Measurements from ENCODE around the gene BHLHE23.

Gene BHLHE23

DNA sequence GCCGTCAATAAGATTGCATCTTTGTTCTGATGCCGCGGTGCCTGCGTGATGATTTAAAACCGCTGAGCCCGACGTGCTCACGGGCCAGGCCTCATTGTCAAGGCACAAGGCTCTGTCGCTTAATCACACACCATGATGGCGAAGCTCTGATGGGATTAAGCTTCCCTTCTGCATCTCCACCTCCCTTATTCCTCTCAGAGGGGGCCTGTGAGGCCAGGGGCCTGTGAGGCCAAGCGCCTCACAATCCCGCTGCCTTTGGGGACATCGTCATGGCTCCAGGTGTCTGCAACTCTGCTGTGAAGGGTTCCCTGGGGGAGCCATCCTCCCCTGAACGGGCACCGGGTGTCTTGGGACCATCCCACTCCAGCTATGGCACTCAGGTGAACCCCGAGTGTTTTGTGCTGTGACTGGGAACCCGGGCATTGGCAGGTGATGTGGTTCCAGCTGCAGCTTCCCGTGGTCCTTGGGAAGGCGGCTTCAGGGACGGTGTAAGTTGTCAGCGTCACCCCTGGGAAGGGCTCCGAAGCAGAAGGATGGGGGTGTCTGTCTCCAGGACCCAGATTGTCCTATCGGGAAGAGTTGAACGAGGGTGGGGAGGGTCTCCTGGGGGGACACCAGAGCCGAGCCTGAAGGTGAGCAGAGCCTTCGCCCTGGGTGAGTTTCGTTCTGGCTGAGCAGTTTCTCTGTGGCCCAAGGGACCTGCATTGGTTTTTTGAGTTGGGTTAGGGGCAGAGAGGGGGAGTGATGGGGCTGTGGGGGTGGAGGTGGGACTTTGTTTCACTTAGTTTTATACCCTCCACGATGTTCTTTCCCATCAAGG is 18.0 kb upstream of the BHLHE23 start:
- no peak for TF ChIP-seq GATA2 (IDR thresholded peaks at IDR 0.05; ENCODE audit: low read depth, low read length)
- no peak for TF ChIP-seq GATA3 (IDR thresholded peaks at IDR 0.05; ENCODE audit: low read depth, low read length)

DNA sequence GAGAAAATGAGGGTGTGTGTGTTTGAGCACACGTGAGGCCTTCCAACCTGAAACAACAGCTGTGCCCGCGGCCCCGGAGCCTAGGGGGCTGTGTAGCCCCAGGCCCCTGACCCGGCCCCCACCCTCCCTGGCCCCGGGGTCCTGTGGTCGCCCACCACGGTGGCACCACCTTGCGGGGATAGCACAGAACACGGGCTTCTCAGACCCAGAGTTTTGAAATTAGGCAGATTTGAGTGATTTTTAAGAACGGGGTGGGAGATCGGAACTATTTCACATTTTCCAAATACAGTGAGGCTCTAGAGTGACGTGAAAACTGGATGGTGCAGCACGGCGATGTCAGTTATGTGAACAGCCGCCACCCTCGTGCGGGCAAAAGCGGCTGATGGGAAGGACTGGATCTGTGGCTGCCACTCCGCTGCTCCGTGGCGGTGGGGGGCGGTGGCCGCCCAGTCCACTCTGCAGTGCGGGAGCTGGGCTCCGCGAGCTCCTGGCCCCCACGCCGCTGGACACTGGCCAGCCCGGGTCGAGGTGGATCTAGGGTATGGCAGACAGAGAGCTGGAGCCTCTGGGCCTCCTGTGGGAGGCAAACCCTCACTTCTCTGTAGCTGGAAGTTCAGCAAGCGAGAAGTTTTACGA is 17.3 kb upstream of the BHLHE23 start:
- TF ChIP-seq GATA2 (IDR thresholded peaks at IDR 0.05; ENCODE audit: low read depth, low read length) (no peak), GATA3 (IDR thresholded peaks at IDR 0.05; ENCODE audit: low read depth, low read length) (no peak)

DNA sequence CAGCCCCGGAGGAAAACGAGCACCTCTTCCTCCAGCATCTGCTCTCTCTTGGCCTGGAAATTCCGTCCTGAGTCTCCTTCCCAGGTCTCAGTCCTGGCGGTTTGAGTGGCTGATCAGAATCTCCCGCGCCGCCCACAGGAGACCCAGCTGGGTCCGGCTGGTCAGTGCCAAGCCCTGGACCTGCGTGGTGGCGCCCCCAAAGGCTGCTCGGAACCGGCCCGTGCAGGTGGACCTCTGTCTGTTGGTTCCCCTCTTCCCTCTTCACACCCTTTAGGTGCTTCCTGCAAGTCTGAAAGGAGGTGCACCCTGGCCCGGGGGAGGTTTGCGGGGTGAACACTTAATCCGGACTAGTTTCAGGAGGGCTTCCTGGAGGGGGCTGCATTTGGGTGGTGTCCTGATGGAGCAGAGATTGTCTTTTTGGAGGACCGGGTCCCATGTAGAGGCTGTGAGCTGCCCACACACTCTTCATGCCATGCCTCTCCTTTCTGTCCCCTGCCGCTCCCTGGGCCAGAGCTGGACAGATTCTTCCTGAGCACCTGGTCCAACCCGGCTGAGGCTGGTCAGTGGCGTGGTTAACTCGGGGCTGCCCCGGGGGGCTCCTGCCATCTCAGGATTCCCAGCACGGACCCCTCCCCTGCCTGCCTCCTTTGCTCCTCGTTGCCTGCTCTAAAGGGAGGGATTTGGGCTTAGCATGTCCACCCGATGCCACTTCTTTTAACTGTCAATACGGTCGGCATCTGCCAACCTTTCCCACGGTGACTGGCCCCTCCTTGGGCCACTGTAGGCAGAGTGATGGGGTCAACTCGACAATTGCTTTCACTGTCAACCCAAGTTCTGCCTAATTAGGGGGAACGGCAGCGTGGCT is 16.5 kb upstream of the BHLHE23 start:
- TF ChIP-seq GATA2 (IDR thresholded peaks at IDR 0.05; ENCODE audit: low read depth, low read length) = no peak
- TF ChIP-seq GATA3 (IDR thresholded peaks at IDR 0.05; ENCODE audit: low read depth, low read length) = no peak

DNA sequence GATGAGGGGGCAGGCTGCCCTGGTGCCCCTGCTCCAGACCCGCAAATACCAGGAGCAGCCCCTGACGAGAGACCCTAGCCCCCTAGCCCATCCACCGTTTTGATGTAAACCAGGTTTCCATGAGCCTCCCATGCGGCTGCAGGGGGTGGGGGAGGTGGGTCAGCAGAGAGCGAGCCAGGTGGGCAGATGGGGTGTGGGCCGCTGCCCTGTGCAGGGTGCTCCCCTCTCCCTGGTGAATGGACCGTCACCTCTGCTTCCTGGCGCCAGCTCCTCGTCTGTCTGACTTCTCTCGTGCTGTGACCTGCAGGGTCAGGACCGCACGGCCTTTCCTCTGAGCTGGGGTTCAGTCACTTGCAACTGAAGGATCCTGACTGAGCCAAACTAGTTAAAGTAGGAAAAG is 15.7 kb upstream of the BHLHE23 start:
- TF ChIP-seq GATA2 (IDR thresholded peaks at IDR 0.05; ENCODE audit: low read depth, low read length) (no peak), GATA3 (IDR thresholded peaks at IDR 0.05; ENCODE audit: low read depth, low read length) (no peak)

DNA sequence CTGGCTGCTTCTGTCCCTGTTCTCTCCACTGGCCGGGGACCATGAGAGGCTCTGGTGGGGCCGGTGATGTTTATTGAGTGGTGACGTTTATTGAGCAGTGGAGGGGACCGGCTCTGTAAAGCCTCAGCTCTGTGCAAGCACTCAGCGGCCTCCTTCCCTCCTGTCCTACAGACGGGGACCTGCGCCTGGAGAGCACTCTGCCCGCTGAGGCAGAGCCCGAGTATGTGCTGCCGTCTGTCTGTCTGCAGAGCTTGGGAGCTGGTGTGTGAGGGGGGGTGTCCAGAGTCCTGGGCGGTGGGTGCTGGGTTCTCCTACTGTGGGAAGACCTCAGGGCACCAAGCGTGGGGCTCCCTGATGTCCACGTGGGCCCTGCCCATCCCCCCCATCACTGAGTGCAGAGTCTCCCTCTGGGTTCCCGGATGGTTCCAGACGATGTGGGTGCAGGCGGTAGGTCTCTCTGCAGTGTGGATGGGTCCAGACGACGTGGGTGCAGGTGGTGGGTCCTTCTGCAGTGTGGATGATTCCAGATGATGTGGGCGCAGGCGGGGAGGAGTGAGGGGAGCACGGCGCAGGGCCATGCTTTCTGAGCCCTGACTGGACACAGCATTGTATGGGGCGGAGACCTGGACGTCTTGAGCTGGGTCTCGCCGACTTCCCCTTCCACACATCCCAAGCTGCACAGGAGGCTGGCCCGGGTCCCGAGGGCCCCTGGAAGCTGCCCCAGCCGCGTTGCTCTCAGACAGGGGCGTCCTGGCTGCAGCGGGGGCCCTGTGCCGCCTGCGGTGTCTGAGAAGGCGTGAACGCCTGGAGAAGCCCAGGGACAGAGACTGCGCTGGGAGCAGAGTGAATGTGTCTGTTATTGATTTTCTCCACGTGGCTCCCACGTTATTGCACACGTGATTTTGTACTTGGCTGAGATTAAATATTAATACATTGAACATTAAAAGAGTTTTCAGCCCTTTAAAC is 14.9 kb upstream of the BHLHE23 start:
- no peak for TF ChIP-seq GATA3 (IDR thresholded peaks at IDR 0.05; ENCODE audit: low read depth, low read length)
- no peak for TF ChIP-seq GATA2 (IDR thresholded peaks at IDR 0.05; ENCODE audit: low read depth, low read length)

DNA sequence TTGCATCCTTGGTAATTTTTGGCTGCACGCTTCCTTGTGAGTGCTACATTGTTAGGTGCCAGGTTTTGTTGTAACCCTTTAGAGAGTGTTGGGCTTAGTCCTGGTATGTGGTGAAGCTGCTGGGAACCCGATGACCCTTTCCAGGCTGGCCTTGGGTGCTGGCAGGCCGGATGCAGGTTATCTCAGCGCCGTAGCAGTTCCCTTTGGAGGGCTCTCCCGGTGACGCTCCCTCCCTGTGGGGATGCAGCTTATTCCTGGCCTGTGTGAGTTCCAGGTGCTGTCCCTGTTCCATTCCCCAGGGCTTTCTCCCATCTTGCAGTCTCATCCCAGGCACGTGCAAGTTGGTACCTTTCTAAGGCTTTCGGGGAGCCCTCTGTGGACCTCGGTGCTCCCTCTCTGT is 13.9 kb upstream of the BHLHE23 start:
- TF ChIP-seq GATA2 (IDR thresholded peaks at IDR 0.05; ENCODE audit: low read depth, low read length) = no peak
- TF ChIP-seq GATA3 (IDR thresholded peaks at IDR 0.05; ENCODE audit: low read depth, low read length) = no peak

DNA sequence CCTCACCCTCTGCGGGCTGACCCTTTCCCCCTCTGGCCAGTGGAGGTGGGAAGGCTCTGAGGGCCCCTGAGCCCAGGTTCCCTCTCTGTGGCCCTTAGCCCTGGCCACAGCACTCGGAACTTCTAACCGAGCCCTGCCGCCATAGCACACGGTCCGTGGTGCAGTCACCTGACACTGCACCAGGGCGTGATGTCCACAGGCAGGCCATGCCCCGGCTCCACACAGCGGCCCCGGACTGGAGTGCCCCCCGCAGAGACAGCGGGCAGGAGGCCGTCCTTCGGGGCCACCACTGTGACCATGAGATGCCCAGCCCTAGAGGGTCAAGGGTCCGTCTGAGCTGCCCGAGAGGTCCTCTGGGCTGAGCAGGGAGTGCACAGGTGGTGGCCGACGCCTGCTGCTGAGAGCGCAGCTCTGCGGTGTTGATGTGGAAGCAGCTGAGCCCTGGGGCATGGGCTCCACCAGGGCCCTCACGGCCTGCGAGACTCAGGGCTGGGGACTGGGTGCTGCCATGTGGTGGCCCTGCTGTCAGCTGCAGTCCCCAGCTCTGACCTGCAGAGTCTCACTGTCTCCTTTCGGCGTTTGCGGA is 11.2 kb upstream of the BHLHE23 start:
- TF ChIP-seq GATA2 (IDR thresholded peaks at IDR 0.05; ENCODE audit: low read depth, low read length) (no peak), GATA3 (IDR thresholded peaks at IDR 0.05; ENCODE audit: low read depth, low read length) (no peak)

DNA sequence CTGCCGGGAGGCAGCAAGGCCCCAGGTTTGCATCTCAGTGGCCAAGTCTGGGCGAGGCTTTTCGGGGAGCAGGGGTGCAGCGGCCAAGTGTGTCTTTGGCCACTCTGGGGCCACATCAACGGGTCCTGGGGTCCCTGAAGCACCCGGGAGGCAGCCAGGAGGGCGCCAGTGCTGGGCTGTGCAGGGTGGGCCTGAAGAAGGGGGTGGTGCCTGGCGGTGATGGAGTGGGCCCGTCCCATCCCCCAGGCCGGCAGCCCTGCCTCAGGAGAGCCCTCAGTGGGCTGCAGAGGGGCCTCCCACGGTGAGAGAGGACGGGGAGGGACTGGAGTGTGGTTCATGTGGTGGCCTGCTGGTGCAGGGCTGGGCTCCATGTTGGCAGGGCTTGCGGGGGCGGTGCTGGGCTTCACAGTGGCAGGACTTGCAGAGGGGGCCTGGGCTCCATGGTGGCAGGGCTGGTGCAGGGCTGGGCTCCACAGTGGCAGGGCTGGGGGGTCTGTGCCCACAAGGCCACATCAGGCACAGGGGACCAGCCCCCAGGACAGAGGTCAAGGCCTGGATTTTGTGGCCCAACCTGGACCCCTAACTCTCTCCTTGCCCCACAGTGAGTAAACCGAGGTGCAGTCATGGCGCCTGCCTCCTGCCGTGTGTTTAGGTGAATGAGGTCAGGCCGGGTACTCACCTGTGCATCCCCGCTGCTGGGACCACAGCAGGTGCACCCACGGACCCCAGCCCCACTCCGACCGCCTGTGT is 10.5 kb upstream of the BHLHE23 start:
- TF ChIP-seq GATA2 (IDR thresholded peaks at IDR 0.05; ENCODE audit: low read depth, low read length) (no peak), GATA3 (IDR thresholded peaks at IDR 0.05; ENCODE audit: low read depth, low read length) (no peak)

DNA sequence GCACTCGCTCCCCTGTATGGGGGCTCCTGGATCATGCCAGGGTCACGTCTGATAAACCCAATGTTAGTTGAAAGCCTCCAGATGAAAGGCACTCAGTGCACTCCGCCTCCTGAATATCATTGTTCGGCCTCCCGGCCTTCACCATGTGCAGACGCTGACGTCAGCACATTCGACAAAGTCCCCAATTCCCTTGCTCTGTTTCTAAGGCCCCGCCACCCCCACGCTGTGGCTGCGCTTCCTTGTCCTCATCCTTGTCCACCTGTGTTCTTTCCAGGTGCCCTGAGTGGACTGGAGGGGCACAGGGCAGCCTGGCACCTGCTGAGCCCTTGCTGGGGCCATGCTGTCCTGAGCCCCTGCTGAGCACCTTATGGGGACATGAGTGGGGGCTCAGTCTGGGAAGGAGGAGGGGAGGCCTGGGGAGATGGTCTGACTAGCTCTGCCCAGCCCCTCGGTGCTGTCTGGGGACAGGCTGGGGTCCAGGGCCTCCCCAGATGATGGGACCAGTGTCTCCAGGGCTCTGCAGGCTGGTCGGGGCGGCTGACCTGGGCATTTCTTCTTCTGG is 9.8 kb upstream of the BHLHE23 start:
- TF ChIP-seq GATA3 (IDR thresholded peaks at IDR 0.05; ENCODE audit: low read depth, low read length) (no peak), GATA2 (IDR thresholded peaks at IDR 0.05; ENCODE audit: low read depth, low read length) (no peak)

DNA sequence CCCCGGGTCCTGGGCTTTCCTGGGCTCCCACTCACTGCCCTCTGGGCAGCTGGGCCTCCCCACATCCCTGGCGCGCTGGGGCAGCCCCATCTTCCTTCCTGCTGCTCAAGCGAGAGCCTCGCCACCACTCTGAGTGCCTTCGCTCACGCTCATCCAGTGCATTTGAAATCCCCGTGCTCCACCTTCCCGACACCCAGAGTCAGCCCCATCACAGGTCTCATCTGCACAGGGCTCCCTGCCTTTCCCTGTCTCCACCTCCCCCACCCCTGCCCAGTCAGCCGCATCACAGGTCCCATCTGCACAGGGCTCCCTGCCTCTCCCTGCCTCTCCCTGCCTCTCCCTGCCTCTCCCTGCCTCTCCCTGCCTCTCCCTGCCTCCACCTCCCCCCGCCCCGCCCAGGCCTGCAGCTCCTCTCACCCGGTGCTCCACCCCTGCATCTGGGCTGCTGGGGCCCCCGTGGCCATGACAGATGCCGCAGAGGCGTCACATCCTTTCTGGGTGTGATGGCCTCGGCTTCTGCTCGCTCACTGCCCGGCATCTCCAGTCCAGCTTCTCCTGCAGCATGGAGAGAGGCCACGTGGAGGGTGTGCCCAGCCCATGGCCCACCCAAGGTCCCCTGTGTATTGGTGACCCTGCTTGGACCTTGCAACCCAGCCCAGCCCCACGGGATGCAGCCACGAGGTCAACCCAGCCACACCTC is 9.0 kb upstream of the BHLHE23 start:
- TF ChIP-seq GATA2 (IDR thresholded peaks at IDR 0.05; ENCODE audit: low read depth, low read length) = no peak
- TF ChIP-seq GATA3 (IDR thresholded peaks at IDR 0.05; ENCODE audit: low read depth, low read length) = no peak

DNA sequence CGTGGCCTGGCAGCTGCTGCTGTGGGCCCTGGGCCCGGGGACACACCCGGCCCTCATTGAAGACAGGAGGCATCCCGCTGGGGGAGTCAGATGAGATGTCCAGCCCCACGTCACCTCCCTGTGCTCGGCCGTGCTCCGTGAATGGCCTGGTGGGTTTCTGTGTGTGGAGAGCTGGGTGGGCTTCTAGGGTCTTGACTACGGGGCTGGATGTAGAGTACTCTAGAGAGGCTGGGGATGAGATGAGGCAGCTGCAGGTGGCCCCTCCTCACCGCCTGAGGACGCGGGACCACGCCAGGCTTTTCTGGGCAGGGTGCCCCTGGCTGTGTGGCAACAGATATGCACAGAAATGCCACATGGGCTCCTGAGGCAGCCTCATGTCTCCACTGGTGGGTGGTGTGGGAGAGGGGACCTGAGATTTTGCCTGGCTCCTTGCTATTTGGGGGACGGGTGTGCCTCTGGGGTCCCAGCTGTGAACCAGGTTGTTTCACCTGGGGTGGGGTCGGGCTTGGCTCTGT is 8.4 kb upstream of the BHLHE23 start:
- TF ChIP-seq GATA3 (IDR thresholded peaks at IDR 0.05; ENCODE audit: low read depth, low read length) (no peak), GATA2 (IDR thresholded peaks at IDR 0.05; ENCODE audit: low read depth, low read length) (no peak)
